ENCODE data around the gene TPPP.

- TF ChIP-seq CTCF (conservative IDR thresholded peaks at IDR 0.05; ENCODE audit: low read length) (no peak), EZH2phosphoT487 (IDR thresholded peaks at IDR 0.05; ENCODE audit: borderline replicate concordance) (no peak)
These were observed 32.6 kb downstream of the TPPP start for GRCh38 chr5:660491-661030.

Data from Loucy (cell line).